Measurements from ENCODE around the gene CDH13. TPM values are rescaled to one million over a fixed set of nuclear protein-coding genes. Genes with fewer than 3 reads are reported as not detected.

CDH13 gene
- total RNA-seq, 1 experiment from 2014 or later = 2.1 TPM

GRCh38 chr16:82972331-82972919 is 345.7 kb downstream of the CDH13 start:
- no peak overlapping the region for H3K27ac ChIP-seq (ENCODE audit: low read depth, low read length, poor library complexity, severe bottlenecking)
- no peak overlapping the region for H3K4me3 ChIP-seq (ENCODE audit: low read depth, low read length, poor library complexity, severe bottlenecking)
- CTCF ChIA-PET = no interaction called here
- DNase-seq (ENCODE audit: low spot score) = no peak
- intact Hi-C loops (cut with micrococcal nuclease; ENCODE audit: unreplicated experiment) = no loop called here
- peaks cover 5% of the 10 kb centered on the region for H3K9me3 ChIP-seq (ENCODE audit: low read depth, low read length, poor library complexity, severe bottlenecking)
- no peaks in the 10 kb centered on the region for H3K27me3 ChIP-seq (replicated peaks; ENCODE audit: insufficient read depth, low read depth, low read length, poor library complexity)
- TF ChIP-seq EZH2 (IDR thresholded peaks at IDR 0.05; ENCODE audit: borderline replicate concordance, low read depth, low read length, poor library complexity, severe bottlenecking) = no peak
- TF ChIP-seq, protein P1, sequence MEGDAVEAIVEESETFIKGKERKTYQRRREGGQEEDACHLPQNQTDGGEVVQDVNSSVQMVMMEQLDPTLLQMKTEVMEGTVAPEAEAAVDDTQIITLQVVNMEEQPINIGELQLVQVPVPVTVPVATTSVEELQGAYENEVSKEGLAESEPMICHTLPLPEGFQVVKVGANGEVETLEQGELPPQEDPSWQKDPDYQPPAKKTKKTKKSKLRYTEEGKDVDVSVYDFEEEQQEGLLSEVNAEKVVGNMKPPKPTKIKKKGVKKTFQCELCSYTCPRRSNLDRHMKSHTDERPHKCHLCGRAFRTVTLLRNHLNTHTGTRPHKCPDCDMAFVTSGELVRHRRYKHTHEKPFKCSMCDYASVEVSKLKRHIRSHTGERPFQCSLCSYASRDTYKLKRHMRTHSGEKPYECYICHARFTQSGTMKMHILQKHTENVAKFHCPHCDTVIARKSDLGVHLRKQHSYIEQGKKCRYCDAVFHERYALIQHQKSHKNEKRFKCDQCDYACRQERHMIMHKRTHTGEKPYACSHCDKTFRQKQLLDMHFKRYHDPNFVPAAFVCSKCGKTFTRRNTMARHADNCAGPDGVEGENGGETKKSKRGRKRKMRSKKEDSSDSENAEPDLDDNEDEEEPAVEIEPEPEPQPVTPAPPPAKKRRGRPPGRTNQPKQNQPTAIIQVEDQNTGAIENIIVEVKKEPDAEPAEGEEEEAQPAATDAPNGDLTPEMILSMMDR (conservative IDR thresholded peaks at IDR 0.05; ENCODE audit: low read depth, low read length) = no peak
- POLR2A ChIA-PET (ENCODE audit: low non-redundant PET) = no interaction called here
- no peaks in the 10 kb centered on the region for H3K36me3 ChIP-seq (ENCODE audit: insufficient read depth, low read length, poor library complexity, severe bottlenecking)
- H3K4me1 ChIP-seq (ENCODE audit: insufficient read depth, low read length, poor library complexity, severe bottlenecking) = no peaks in the 10 kb centered on the region
- BruUV-seq (replicated peaks) = no TSS peak

- CTCF ChIA-PET = no interaction called here
- BruUV-seq (replicated peaks) = no TSS peak
- TF ChIP-seq, protein P1 (conservative IDR thresholded peaks at IDR 0.05; ENCODE audit: low read depth, low read length) = no peak
- TF ChIP-seq EZH2 (IDR thresholded peaks at IDR 0.05; ENCODE audit: borderline replicate concordance, low read depth, low read length, poor library complexity, severe bottlenecking) = no peak
Measured at GRCh38 chr16:82979406-82980111, 352.8 kb downstream of the CDH13 start.

DNA sequence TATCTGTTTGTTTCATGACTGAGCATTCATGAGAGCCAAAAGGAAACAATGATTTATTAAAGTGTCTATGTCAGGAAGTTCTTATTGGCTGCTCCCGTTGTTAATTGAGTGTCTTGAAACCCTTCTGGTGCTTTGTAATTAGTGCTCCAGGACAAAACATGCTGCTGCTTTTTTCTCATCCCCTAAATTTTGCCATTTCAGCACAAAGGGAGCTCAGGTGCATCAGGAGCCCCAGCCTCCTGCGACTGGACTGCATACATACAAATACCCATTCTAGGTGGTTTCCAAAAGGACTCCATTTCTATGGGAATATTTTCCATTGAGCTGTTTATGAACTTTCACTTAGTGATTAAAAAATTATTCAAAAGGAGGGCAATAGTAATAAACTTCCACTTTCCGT is 354.0 kb downstream of the CDH13 start:
- no peak for DNase-seq (ENCODE audit: low spot score)
- H3K27ac ChIP-seq (ENCODE audit: low read depth, low read length, poor library complexity, severe bottlenecking) = no peak overlapping the region
- intact Hi-C loops (cut with micrococcal nuclease; ENCODE audit: unreplicated experiment) = no loop called here
- peaks cover 9% of the 10 kb centered on the region for H3K27me3 ChIP-seq (replicated peaks; ENCODE audit: insufficient read depth, low read depth, low read length, poor library complexity)
- no TSS peak for BruUV-seq (replicated peaks)
- ChIA-PET CTCF (no interaction called here), POLR2A (ENCODE audit: low non-redundant PET) (no interaction called here)
- no peaks in the 10 kb centered on the region for H3K36me3 ChIP-seq (ENCODE audit: insufficient read depth, low read length, poor library complexity, severe bottlenecking)
- peaks cover 5% of the 10 kb centered on the region for H3K9me3 ChIP-seq (ENCODE audit: low read depth, low read length, poor library complexity, severe bottlenecking)
- no peak overlapping the region for H3K4me3 ChIP-seq (ENCODE audit: low read depth, low read length, poor library complexity, severe bottlenecking)
- TF ChIP-seq, protein P1 (conservative IDR thresholded peaks at IDR 0.05; ENCODE audit: low read depth, low read length) = no peak
- no peak for TF ChIP-seq EZH2 (IDR thresholded peaks at IDR 0.05; ENCODE audit: borderline replicate concordance, low read depth, low read length, poor library complexity, severe bottlenecking)
- H3K4me1 ChIP-seq (ENCODE audit: insufficient read depth, low read length, poor library complexity, severe bottlenecking) = no peaks in the 10 kb centered on the region

More at GRCh38 chr16:82979406-82980111, 352.8 kb downstream of the CDH13 start:
- Histone ChIP-seq H3K4me1 (ENCODE audit: insufficient read depth, low read length, poor library complexity, severe bottlenecking) (no peaks in the 10 kb centered on the region), H3K36me3 (ENCODE audit: insufficient read depth, low read length, poor library complexity, severe bottlenecking) (no peaks in the 10 kb centered on the region), H3K9me3 (ENCODE audit: low read depth, low read length, poor library complexity, severe bottlenecking) (peaks cover 5% of the 10 kb centered on the region), H3K4me3 (ENCODE audit: low read depth, low read length, poor library complexity, severe bottlenecking) (no peak overlapping the region), H3K27me3 (replicated peaks; ENCODE audit: insufficient read depth, low read depth, low read length, poor library complexity) (peaks cover 9% of the 10 kb centered on the region), H3K27ac (ENCODE audit: low read depth, low read length, poor library complexity, severe bottlenecking) (no peak overlapping the region)
- DNase-seq (ENCODE audit: low spot score) = no peak
- intact Hi-C loops (cut with micrococcal nuclease; ENCODE audit: unreplicated experiment) = no loop called here
- POLR2A ChIA-PET (ENCODE audit: low non-redundant PET) = no interaction called here

Data from A673 (cell line).